Neuronal stem cell (in vitro differentiated cells): ENCODE results near the gene PNN.
"Not testable (repeated sequence)": the region's sequence is repeated elsewhere in the genome, so short reads cannot be mapped to it uniquely, and the experiment has no call there.

Experiments used
- DNase-seq: peaks from one replicate; pipeline ENCODE4 v3.0.0-alpha.2; 2013; ENCODE audit warnings: low spot score
- H2AFZ ChIP-seq: one replicate; pipeline ENCODE4 v1.6.1; 2013; ENCODE audit warnings: mild to moderate bottlenecking, low read length, inconsistent platforms
- H2AK5ac ChIP-seq: 2 replicates; pipeline ENCODE4 v1.6.1; 2013; ENCODE audit warnings: low read depth, mild to moderate bottlenecking, inconsistent platforms, low read length, moderate library complexity, mixed read lengths
- H2BK120ac ChIP-seq: 2 replicates; pipeline ENCODE4 v1.6.1; 2013; ENCODE audit warnings: low read depth, mild to moderate bottlenecking, inconsistent platforms, low read length, moderate library complexity, mixed read lengths
- H2BK12ac ChIP-seq: one replicate; pipeline ENCODE4 v1.6.1; 2013; ENCODE audit warnings: low read length, inconsistent platforms
- H2BK15ac ChIP-seq: 2 replicates; pipeline ENCODE4 v1.6.1; 2013; ENCODE audit warnings: mild to moderate bottlenecking, low read length, inconsistent platforms, mixed read lengths
- H2BK5ac ChIP-seq: one replicate; pipeline ENCODE4 v1.6.1; 2013; ENCODE audit warnings: inconsistent platforms, mild to moderate bottlenecking, low read length, moderate library complexity
- H3K14ac ChIP-seq: one replicate; pipeline ENCODE4 v1.6.1; 2013; ENCODE audit warnings: low read length, inconsistent platforms
- H3K18ac ChIP-seq: 2 replicates; pipeline ENCODE4 v1.6.1; 2013; ENCODE audit warnings: low read length, inconsistent platforms
- H3K23ac ChIP-seq: 2 replicates; pipeline ENCODE4 v1.6.1; 2013; ENCODE audit warnings: low read depth, mild to moderate bottlenecking, mixed read lengths, low read length, inconsistent platforms; ENCODE audit not compliant: poor library complexity
- H3K27ac ChIP-seq: replicated peaks from 3 replicates; pipeline ENCODE4 v1.5.1; 2013; ENCODE audit warnings: low read length, inconsistent platforms
- H3K27me3 ChIP-seq, 3 experiments: 2 replicates each; pipeline ENCODE4 v1.6.1; 2013; ENCODE audit warnings: low read length in 3 of 3, mild to moderate bottlenecking in 2 of 3, inconsistent platforms in 1 of 3, low read depth in 1 of 3, mixed read lengths in 1 of 3, moderate library complexity in 1 of 3; ENCODE audit not compliant: control insufficient read depth in 3 of 3, insufficient read depth in 3 of 3
- H3K36me3 ChIP-seq, 2 donors: replicated peaks in 1 of 2; 2 replicates each; pipeline ENCODE4 v1.6.1; 2013; ENCODE audit warnings: low read length in 2 of 2; ENCODE audit not compliant: control insufficient read depth in 2 of 2, insufficient read depth in 2 of 2
- H3K4ac ChIP-seq: 2 replicates; pipeline ENCODE4 v1.6.1; 2013; ENCODE audit warnings: inconsistent platforms, mild to moderate bottlenecking, low read length, moderate library complexity
- H3K4me1 ChIP-seq, 2 donors: 1 replicate in 1 of 2; 2 replicates in 1 of 2; pipeline ENCODE4 v1.6.1; 2013; ENCODE audit warnings: low read length in 2 of 2, low read depth in 1 of 2; ENCODE audit not compliant: control insufficient read depth in 2 of 2, insufficient read depth in 1 of 2
- H3K4me2 ChIP-seq: one replicate; pipeline ENCODE4 v1.6.1; 2013; ENCODE audit warnings: mild to moderate bottlenecking, low read length, inconsistent platforms; ENCODE audit not compliant: insufficient read depth, poor library complexity, severe bottlenecking
- H3K4me3 ChIP-seq, 2 donors: 2 replicates each; pipeline ENCODE4 v1.5.1; 2013; ENCODE audit warnings: low read length in 2 of 2, mild to moderate bottlenecking in 2 of 2, inconsistent platforms in 1 of 2, moderate library complexity in 1 of 2
- H3K79me1 ChIP-seq: one replicate; pipeline ENCODE4 v1.6.1; 2013; ENCODE audit warnings: low read depth, mild to moderate bottlenecking, inconsistent platforms, low read length, moderate library complexity
- H3K9ac ChIP-seq: one replicate; pipeline ENCODE4 v1.6.1; 2013; ENCODE audit warnings: mild to moderate bottlenecking, low read depth, low read length, inconsistent platforms; ENCODE audit not compliant: poor library complexity
- H3K9me3 ChIP-seq, 2 donors: replicated peaks in 1 of 2; 2 replicates each; pipeline versions ENCODE3 to v1.6.1; 2013; ENCODE audit warnings: low read length in 2 of 2, mild to moderate bottlenecking in 2 of 2, inconsistent platforms in 1 of 2, low read depth in 1 of 2, mixed read lengths in 1 of 2, moderate library complexity in 1 of 2; ENCODE audit not compliant: control insufficient read depth in 2 of 2, insufficient read depth in 1 of 2
- H4K8ac ChIP-seq: one replicate; pipeline ENCODE4 v1.6.1; 2013; ENCODE audit warnings: low read depth, mild to moderate bottlenecking, inconsistent platforms, low read length, moderate library complexity
- H4K91ac ChIP-seq: one replicate; pipeline ENCODE4 v1.6.1; 2013; ENCODE audit warnings: low read length, low read depth, mild to moderate bottlenecking, inconsistent platforms; ENCODE audit not compliant: poor library complexity
- WGBS, 2 donors: extraction: QIAGEN DNeasy Blood & Tissue Kit; methylation state at CpG; one replicate each; pipeline ENCODE4 v1.1.7; 2013; ENCODE audit warnings: missing lambda C conversion rate in 2 of 2, mixed read lengths in 1 of 2; ENCODE audit not compliant: insufficient read length in 2 of 2, insufficient replicate concordance in 1 of 2; ENCODE audit errors: extremely low coverage in 2 of 2; 5-methylcytosine and 5-hydroxymethylcytosine counted together

Gene PNN

DNA sequence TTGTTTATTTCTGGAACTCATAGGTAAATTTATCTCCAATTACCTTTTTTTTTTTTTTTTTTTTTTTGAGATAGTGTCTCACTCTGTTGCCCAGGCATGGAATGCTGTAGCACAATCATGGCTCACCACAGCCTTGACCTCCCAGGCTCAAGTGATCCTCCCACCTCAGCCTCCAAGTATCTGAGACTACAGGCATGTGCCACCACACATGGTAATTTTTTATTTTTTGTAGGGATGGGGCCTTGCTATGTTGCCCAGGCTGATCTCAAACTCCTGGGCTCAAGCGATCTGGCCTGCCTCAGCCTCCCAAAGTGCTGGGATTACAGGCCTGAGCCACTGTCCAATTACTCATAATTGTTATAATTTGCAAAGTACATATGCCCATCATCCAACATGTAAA lies 45.4 kb downstream of the PNN start:
- H3K36me3 ChIP-seq: not testable (repeated sequence)
- no CpG with 5 or more reads among the region's 1 CpG for WGBS, 2 donors

DNA sequence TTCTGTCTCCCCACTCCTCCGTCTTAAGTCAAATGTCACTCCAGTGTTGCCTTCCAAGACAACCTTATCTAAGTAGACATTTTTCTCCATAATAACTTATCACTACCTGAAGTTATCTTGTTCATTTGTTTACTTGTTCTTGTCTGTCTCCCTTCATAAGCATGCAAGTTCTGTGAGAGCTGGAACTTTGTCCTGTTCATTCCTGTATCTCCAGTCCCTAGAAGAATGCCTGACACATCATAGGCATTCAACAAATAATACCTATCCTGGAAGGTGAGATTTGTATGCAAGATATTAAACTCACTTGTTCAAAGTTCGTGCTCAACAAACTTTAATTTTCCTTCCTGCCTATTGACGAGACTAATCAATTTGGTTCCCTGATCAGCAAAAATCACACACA lies 53.0 kb downstream of the PNN start:
- no CpG with 5 or more reads among the region's 3 CpGs for WGBS, 2 donors

More for the DNA sequence above, 45.4 kb downstream of the PNN start:
- H3K4me2 ChIP-seq, H2BK120ac ChIP-seq, H4K91ac ChIP-seq, H3K4me3 ChIP-seq, H3K9me3 ChIP-seq, H3K18ac ChIP-seq, H2BK15ac ChIP-seq, H3K27me3 ChIP-seq, H2AFZ ChIP-seq, H3K4me1 ChIP-seq, DNase-seq, H3K4ac ChIP-seq, H3K9ac ChIP-seq, H3K79me1 ChIP-seq, H2AK5ac ChIP-seq, H3K27ac ChIP-seq, H4K8ac ChIP-seq, H2BK12ac ChIP-seq, H3K14ac ChIP-seq, H3K23ac ChIP-seq, H2BK5ac ChIP-seq: not testable (repeated sequence)

DNA sequence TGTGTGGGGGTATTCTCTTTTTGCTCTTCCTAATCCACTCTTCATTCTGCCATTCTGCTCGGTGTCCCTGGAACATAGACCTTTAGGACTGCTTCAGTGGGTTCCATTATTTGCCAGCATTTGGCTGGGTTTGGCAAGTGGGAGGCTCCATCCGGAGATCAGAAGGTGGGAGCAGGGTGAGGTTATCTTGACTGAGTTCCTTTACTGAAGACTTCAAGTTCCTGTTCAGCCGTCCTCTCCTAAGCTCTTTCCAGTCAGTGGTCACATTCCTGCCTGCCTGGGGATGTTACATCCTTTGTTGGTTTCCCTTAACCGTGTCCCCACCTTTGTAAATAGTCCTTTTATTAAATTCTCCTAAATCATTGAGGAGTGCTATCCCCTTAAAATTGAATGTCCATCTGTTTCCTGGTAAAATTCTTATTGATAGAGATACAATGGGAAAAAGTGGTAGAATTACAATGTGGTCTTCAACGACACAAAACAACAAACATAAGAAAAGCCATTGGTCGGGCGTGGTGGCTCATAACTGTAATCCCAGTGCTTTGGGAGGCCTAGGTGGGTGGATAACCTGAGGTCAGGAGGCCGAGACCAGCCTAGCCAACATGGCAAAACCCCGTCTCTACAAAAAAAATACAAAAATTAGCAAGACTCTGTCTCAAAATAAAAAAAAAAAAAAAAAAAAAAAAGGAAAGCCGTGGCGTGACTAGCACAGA lies 53.6 kb downstream of the PNN start:
- H3K27ac ChIP-seq: no peak overlapping the region
- no CpG with 5 or more reads among the region's 11 CpGs for WGBS, 2 donors
- no peak overlapping the region for H2BK120ac ChIP-seq
- no peaks in the 10 kb centered on the region for H3K4me1 ChIP-seq
- DNase-seq: no peak
- no peak overlapping the region for H2AFZ ChIP-seq
- no peak overlapping the region for H2BK15ac ChIP-seq
- no peaks in the 10 kb centered on the region for H3K27me3 ChIP-seq
- no peak overlapping the region for H3K4me3 ChIP-seq
- no peaks in the 10 kb centered on the region for H3K36me3 ChIP-seq
- H2BK5ac ChIP-seq: no peak overlapping the region
- no peaks in the 10 kb centered on the region for H3K9me3 ChIP-seq
- no peak overlapping the region for H4K8ac ChIP-seq
- H4K91ac ChIP-seq: no peak overlapping the region
- H2AK5ac ChIP-seq: no peak overlapping the region
- H2BK12ac ChIP-seq: no peak overlapping the region
- H3K4ac ChIP-seq: no peak overlapping the region
- no peak overlapping the region for H3K9ac ChIP-seq
- H3K4me2 ChIP-seq: no peak overlapping the region
- H3K18ac ChIP-seq: no peak overlapping the region
- no peaks in the 10 kb centered on the region for H3K79me1 ChIP-seq
- H3K23ac ChIP-seq: no peak overlapping the region
- no peak overlapping the region for H3K14ac ChIP-seq

More for the DNA sequence above, 53.0 kb downstream of the PNN start:
- H2AK5ac ChIP-seq: no peak overlapping the region
- H3K36me3 ChIP-seq: no peaks in the 10 kb centered on the region
- no peak overlapping the region for H3K18ac ChIP-seq
- no peak overlapping the region for H4K8ac ChIP-seq
- no peak overlapping the region for H3K14ac ChIP-seq
- no peak overlapping the region for H2BK12ac ChIP-seq
- H3K27me3 ChIP-seq: no peaks in the 10 kb centered on the region
- no peaks in the 10 kb centered on the region for H3K9me3 ChIP-seq
- no peak for DNase-seq
- no peak overlapping the region for H2AFZ ChIP-seq
- no peak overlapping the region for H3K4ac ChIP-seq
- H3K27ac ChIP-seq: no peak overlapping the region
- no peak overlapping the region for H2BK5ac ChIP-seq
- H3K4me1 ChIP-seq: no peaks in the 10 kb centered on the region
- no peak overlapping the region for H2BK15ac ChIP-seq
- no peak overlapping the region for H3K4me3 ChIP-seq
- no peaks in the 10 kb centered on the region for H3K79me1 ChIP-seq
- no peak overlapping the region for H4K91ac ChIP-seq
- H3K23ac ChIP-seq: no peak overlapping the region
- H3K9ac ChIP-seq: no peak overlapping the region
- no peak overlapping the region for H3K4me2 ChIP-seq
- H2BK120ac ChIP-seq: no peak overlapping the region

DNA sequence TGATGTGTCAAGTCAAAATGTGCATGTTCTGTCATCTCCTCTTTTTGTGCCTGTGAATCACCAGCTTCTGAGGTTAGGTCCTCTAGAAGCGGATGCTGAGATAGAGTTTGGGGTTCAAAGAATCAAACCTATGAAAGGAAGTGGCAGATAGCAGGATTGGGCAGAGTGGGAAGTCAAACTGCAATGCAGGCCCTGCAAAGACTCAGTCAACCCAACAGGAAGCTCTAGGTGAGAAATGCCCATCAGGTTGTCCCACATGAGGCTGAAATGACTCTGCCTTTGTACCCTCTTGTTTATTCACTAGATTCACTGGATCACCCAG lies 54.1 kb downstream of the PNN start:
- Histone ChIP-seq H3K14ac (no peak overlapping the region), H4K91ac (no peak overlapping the region), H2BK120ac (no peak overlapping the region), H2AK5ac (no peak overlapping the region), H3K27ac (no peak overlapping the region), H2AFZ (no peak overlapping the region), H2BK5ac (no peak overlapping the region), H3K4me1 (no peaks in the 10 kb centered on the region), H3K4me3 (no peak overlapping the region), H3K4me2 (no peak overlapping the region), H3K23ac (no peak overlapping the region), H3K27me3 (no peaks in the 10 kb centered on the region), H2BK15ac (no peak overlapping the region), H3K9ac (no peak overlapping the region), H3K9me3 (no peaks in the 10 kb centered on the region), H3K18ac (no peak overlapping the region), H3K79me1 (no peaks in the 10 kb centered on the region), H3K36me3 (no peaks in the 10 kb centered on the region), H2BK12ac (no peak overlapping the region), H3K4ac (no peak overlapping the region), H4K8ac (no peak overlapping the region)
- DNase-seq: no peak
- no CpG with 5 or more reads among the region's 1 CpG for WGBS, 2 donors
